HepG2 (cell line): ENCODE results near the gene GBA2. TPM values are rescaled to one million over a fixed set of nuclear protein-coding genes. Genes with fewer than 3 reads are reported as not detected.

ENCODE experiments used
- ATAC-seq: fragments of 200-7000 bp; cut with Tn5 transposase; 3 replicates; pipeline ENCODE4 v1.9.1; 2020; ENCODE audit warnings: mild to moderate bottlenecking, moderate library complexity
- BruUV-seq: library from RNA; stranded (reverse); fragments of 400-500 nt; replicated peaks from 2 replicates; lab custom pipeline; 2021; lab: Mats Ljungman, UMichigan
- CTCF ChIA-PET: fragments of 300-600 bp; formaldehyde crosslinking; extraction: SDS; loops from one replicate; lab custom pipeline; 2021; ENCODE audit warnings: low total read pairs, inconsistent platforms, low intra/inter-chr PET ratio; lab: Yijun Ruan, JAX
- POLR2A ChIA-PET: fragments of 350-600 bp; sonication (Branson Sonifier 250); formaldehyde crosslinking; loops from one replicate; lab custom pipeline; 2020; ENCODE audit warnings: antibody characterized with exemption, inconsistent platforms; lab: Yijun Ruan, JAX
- DNase-seq: peaks from one replicate; pipeline ENCODE4 v3.0.0-alpha.2; 2015; ENCODE audit warnings: low spot score
- FAIRE-seq: peaks from 3 replicates; lab custom pipeline; 2011; peaks lifted over from hg19 to GRCh38; lab: Jason Lieb, UNC
- H2AFZ ChIP-seq: one replicate; pipeline ENCODE4 v1.6.1; 2011; ENCODE audit warnings: low read length, inconsistent platforms
- H3K27ac ChIP-seq: fragments of 300-600 bp; 3 replicates; pipeline ENCODE4 v1.8.0; 2011; ENCODE audit warnings: mixed run types, mild to moderate bottlenecking, mixed read lengths, low read length, inconsistent platforms; ENCODE audit not compliant: insufficient read depth; ENCODE audit errors: extremely low read length
- H3K27me3 ChIP-seq, 2 experiments: fragments of 200-600 bp in 1 of 2; 2 replicates in 1 of 2; 3 replicates in 1 of 2; pipeline versions ENCODE4 v1.6.0 to v1.8.0; 2011; ENCODE audit warnings: low read length in 2 of 2, mild to moderate bottlenecking in 2 of 2, moderate library complexity in 2 of 2, inconsistent platforms in 1 of 2; ENCODE audit not compliant: insufficient read depth in 2 of 2, control insufficient read depth in 1 of 2
- H3K36me3 ChIP-seq, 2 experiments: fragments of 200-600 bp in 1 of 2; replicated peaks in 1 of 2; 2 replicates in 1 of 2; 3 replicates in 1 of 2; pipeline versions ENCODE4 v1.5.1 to v1.8.0; 2011; ENCODE audit warnings: low read length in 2 of 2, inconsistent platforms in 1 of 2; ENCODE audit not compliant: insufficient read depth in 2 of 2, control insufficient read depth in 1 of 2
- H3K4me1 ChIP-seq: 2 replicates; pipeline ENCODE4 v1.5.1; 2012; ENCODE audit warnings: low read length, inconsistent platforms; ENCODE audit not compliant: insufficient read depth
- H3K4me2 ChIP-seq: 2 replicates; pipeline ENCODE4 v1.6.0; 2011; ENCODE audit warnings: low read depth, low read length, inconsistent platforms
- H3K4me3 ChIP-seq, 3 experiments: fragments of 200-600 bp in 1 of 3; sonication (generic), shearing (Covaris generic) in 1 of 3; replicated peaks in 1 of 3; 2 replicates each; pipeline ENCODE4 v1.5.1; 2011 to 2016; ENCODE audit warnings: low read length in 3 of 3, inconsistent platforms in 2 of 3, low read depth in 2 of 3, mild to moderate bottlenecking in 2 of 3, control low read depth in 1 of 3, mixed read lengths in 1 of 3; ENCODE audit not compliant: insufficient read depth in 1 of 3
- H3K79me2 ChIP-seq: one replicate; pipeline ENCODE4 v1.6.1; 2011; ENCODE audit warnings: low read length, inconsistent platforms; ENCODE audit not compliant: insufficient read depth
- H3K9ac ChIP-seq: 2 replicates; pipeline ENCODE4 v1.6.0; 2011; ENCODE audit warnings: mild to moderate bottlenecking, low read depth, low read length, inconsistent platforms; ENCODE audit not compliant: insufficient read depth
- H3K9me3 ChIP-seq: 2 replicates; pipeline ENCODE4 v1.5.1; 2012; ENCODE audit warnings: mild to moderate bottlenecking, low read length
- H4K20me1 ChIP-seq: 2 replicates; pipeline ENCODE4 v1.6.0; 2011; ENCODE audit warnings: inconsistent platforms, mild to moderate bottlenecking, low read length, moderate library complexity; ENCODE audit not compliant: insufficient read depth
- BCL3 ChIP-seq: sonication (generic); formaldehyde crosslinking; IDR thresholded peaks from 2 replicates; pipeline ENCODE4 v1.5.1; 2020; ENCODE audit warnings: mild to moderate bottlenecking, missing genetic modification reagents, moderate library complexity
- CEBPG ChIP-seq: IDR thresholded peaks from 2 replicates; pipeline ENCODE4 v1.6.1; 2016
- CHCHD3 ChIP-seq: sonication (generic); formaldehyde crosslinking; IDR thresholded peaks from 2 replicates; pipeline ENCODE4 v1.8.0; 2022; ENCODE audit warnings: mild to moderate bottlenecking, missing genetic modification reagents, moderate library complexity
- GFI1 ChIP-seq: sonication (generic); formaldehyde crosslinking; IDR thresholded peaks from 2 replicates; pipeline ENCODE4 v1.5.0; 2020; ENCODE audit warnings: missing genetic modification reagents, mild to moderate bottlenecking, borderline replicate concordance
- HNRNPH1 ChIP-seq: fragments of 200-400 bp; formaldehyde crosslinking; optimal IDR thresholded peaks from 2 replicates; pipeline ENCODE3; 2017; ENCODE audit warnings: mild to moderate bottlenecking, low read depth, low read length
- NFKB2 ChIP-seq: sonication (generic); formaldehyde crosslinking; IDR thresholded peaks from 2 replicates; pipeline ENCODE4 v1.4.0; 2020; ENCODE audit warnings: missing genetic modification reagents, borderline replicate concordance
- RNF2 ChIP-seq: fragments of 450-650 bp; conservative IDR thresholded peaks from 2 replicates; pipeline ENCODE4 v1.6.1; 2016; ENCODE audit warnings: low read depth
- SNAPC5 ChIP-seq: sonication (generic); formaldehyde crosslinking; IDR thresholded peaks from 2 replicates; pipeline ENCODE4 v1.8.1; 2023; ENCODE audit warnings: mild to moderate bottlenecking, missing genetic modification reagents, borderline replicate concordance
- SRSF1 ChIP-seq: fragments of 200-400 bp; formaldehyde crosslinking; optimal IDR thresholded peaks from 2 replicates; pipeline ENCODE3; 2017; ENCODE audit warnings: mild to moderate bottlenecking, low read depth, low read length, moderate library complexity
- TBX3 ChIP-seq: fragments of 450-650 bp; IDR thresholded peaks from 2 replicates; pipeline ENCODE4 v1.6.1; 2017; ENCODE audit warnings: antibody characterized with exemption, mild to moderate bottlenecking, inconsistent platforms, borderline replicate concordance
- ZFAT ChIP-seq: sonication (generic); formaldehyde crosslinking; conservative IDR thresholded peaks from 2 replicates; pipeline ENCODE4 v1.8.1; 2023; ENCODE audit warnings: missing genetic modification reagents, inconsistent platforms
- ZNF180 ChIP-seq: sonication (generic); formaldehyde crosslinking; IDR thresholded peaks from 2 replicates; pipeline ENCODE4 v1.4.0; 2020; ENCODE audit warnings: low read depth, missing genetic modification reagents, borderline replicate concordance
- ZNF343 ChIP-seq: sonication (generic); formaldehyde crosslinking; IDR thresholded peaks from 2 replicates; pipeline ENCODE4 v1.4.0; 2020; ENCODE audit warnings: mild to moderate bottlenecking, missing genetic modification reagents
- ZNF598 ChIP-seq: sonication (generic); formaldehyde crosslinking; IDR thresholded peaks from 2 replicates; pipeline ENCODE4 v1.5.1; 2020; ENCODE audit warnings: mild to moderate bottlenecking, missing genetic modification reagents, borderline replicate concordance
- ZNF607 ChIP-seq: sonication (generic); formaldehyde crosslinking; IDR thresholded peaks from 2 replicates; pipeline ENCODE4 v1.5.1; 2020; ENCODE audit warnings: missing genetic modification reagents, mild to moderate bottlenecking, borderline replicate concordance
- ZNF616 ChIP-seq: sonication (generic); formaldehyde crosslinking; IDR thresholded peaks from 2 replicates; pipeline ENCODE4 v1.5.0; 2020; ENCODE audit warnings: low read depth, mild to moderate bottlenecking, missing genetic modification reagents
- WGBS: methylation state at CpG from one replicate; pipeline ENCODE4 v1.1.6; 2017; ENCODE audit warnings: low lambda C conversion rate; 5-methylcytosine and 5-hydroxymethylcytosine counted together
- in situ Hi-C: cut with HindIII; loops from 2 replicates; pipeline ENCODE4 v1.10.0; 2017; ENCODE audit warnings: low pct_unique_long_range_greater_than_20kb; ENCODE audit not compliant: extremely low pct_ligation_motif_present
- intact Hi-C: fragments of 100-400 bp; cut with micrococcal nuclease; formaldehyde crosslinking; loops from one replicate; pipeline ENCODE4 v1.10.0; 2022; ENCODE audit not compliant: unreplicated experiment
- polyA plus RNA-seq, 8 experiments: library from polyadenylated mRNA; depleted of rRNA in 3 of 8; stranded (reverse) in 7 of 8; unstranded in 1 of 8; fragments of >200 nt; fragmentation: Illumina TruSeq in 4 of 8; extraction: Trizol in 4 of 8; gene quantifications; 2 replicates each; pipeline versions ENCODE4 v1.2.1 to v1.2.3, GENCODE V29; 2011 to 2016; ENCODE audit warnings: low read depth in 4 of 8, missing spikeins in 1 of 8, mixed read lengths in 1 of 8; ENCODE audit not compliant: insufficient read depth in 1 of 8
- total RNA-seq, 5 experiments: library from RNA; depleted of rRNA; stranded (reverse); fragments of >200 nt; fragmentation: Illumina TruSeq; extraction: Trizol; gene quantifications; 2 replicates each; pipeline ENCODE4 v1.2.3, GENCODE V29; 2016; ENCODE audit warnings: low read depth in 1 of 5
- TF ChIP-seq, protein P1 (sequence below): sonication (generic); formaldehyde crosslinking; IDR thresholded peaks from 2 replicates; pipeline ENCODE4 v1.4.0; 2020; ENCODE audit warnings: missing genetic modification reagents

Gene GBA2
- total and polyA plus RNA-seq, 2 of the 13 experiments (the other 11 are each of a cell fraction or from before 2014, with no cell fraction given): 37.5 to 86.1 TPM

- BruUV-seq: no TSS peak
- H3K4me1 ChIP-seq: no peaks in the 10 kb centered on the region; the same call in 1 of the 2 replicates
- no peaks in the 10 kb centered on the region for H3K79me2 ChIP-seq
- H2AFZ ChIP-seq: no peak overlapping the region
- H3K9ac ChIP-seq: no peak overlapping the region
- peaks cover 3 to 11% of the 10 kb centered on the region in 2 experiments for H3K36me3 ChIP-seq
- WGBS: 30% methylated on average over 4 of the region's 4 CpGs
- H3K4me3 ChIP-seq: no peak overlapping the region
- DNase-seq (no peak), FAIRE-seq (no peak), ATAC-seq (peak; percentile 18; the same call in 1 of the 3 replicates)
- no peak for TF ChIP-seq ZNF616 (CRISPR knock-in tag)
- no peak for TF ChIP-seq ZFAT (CRISPR knock-in tag)
- TF ChIP-seq CHCHD3 (CRISPR knock-in tag): no peak
- TF ChIP-seq ZNF180 (CRISPR knock-in tag): no peak
- TF ChIP-seq RNF2: no peak
- TF ChIP-seq GFI1 (CRISPR knock-in tag): no peak
- TF ChIP-seq CEBPG: no peak
- no peak for TF ChIP-seq ZNF343 (CRISPR knock-in tag)
- TF ChIP-seq, protein P1, sequence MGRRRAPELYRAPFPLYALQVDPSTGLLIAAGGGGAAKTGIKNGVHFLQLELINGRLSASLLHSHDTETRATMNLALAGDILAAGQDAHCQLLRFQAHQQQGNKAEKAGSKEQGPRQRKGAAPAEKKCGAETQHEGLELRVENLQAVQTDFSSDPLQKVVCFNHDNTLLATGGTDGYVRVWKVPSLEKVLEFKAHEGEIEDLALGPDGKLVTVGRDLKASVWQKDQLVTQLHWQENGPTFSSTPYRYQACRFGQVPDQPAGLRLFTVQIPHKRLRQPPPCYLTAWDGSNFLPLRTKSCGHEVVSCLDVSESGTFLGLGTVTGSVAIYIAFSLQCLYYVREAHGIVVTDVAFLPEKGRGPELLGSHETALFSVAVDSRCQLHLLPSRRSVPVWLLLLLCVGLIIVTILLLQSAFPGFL: no peak
- no peak for TF ChIP-seq NFKB2
- no peak for TF ChIP-seq TBX3
- TF ChIP-seq HNRNPH1: no peak
- no peak for TF ChIP-seq ZNF598 (CRISPR knock-in tag)
- TF ChIP-seq SRSF1: no peak
- TF ChIP-seq SNAPC5: no peak
- no peak for TF ChIP-seq BCL3 (CRISPR knock-in tag)
- TF ChIP-seq ZNF607: no peak
- H3K27me3 ChIP-seq: no peaks in the 10 kb centered on the region
- ChIA-PET CTCF (interaction anchor here (1.3 to 2.4 kb wide), 4 partner anchors 24 to 92 kb away, joined by 7 to 26 read pairs (median 13); no protein-coding TSS in a partner anchor), POLR2A (interaction anchor here (1.0 kb wide), 1 partner anchor 22 kb away, joined by 3 read pairs; no protein-coding TSS in a partner anchor)
- intact Hi-C loops: loop anchor here (2.0 kb wide), 2 partner anchors 37 to 93 kb away; no protein-coding TSS in a partner anchor
- no peaks in the 10 kb centered on the region for H4K20me1 ChIP-seq
- H3K4me2 ChIP-seq: no peak overlapping the region
- in situ Hi-C loops: no loop called here
- no peaks in the 10 kb centered on the region for H3K9me3 ChIP-seq
- H3K27ac ChIP-seq: no peak overlapping the region
Measured at GRCh38 chr9:35790025-35790384, 41.0 kb upstream of the GBA2 start.
